ENCODE results near the gene BEND6.
A peak's percentile ranks its signal among the peaks of the same experiment; 100 is the strongest.

GRCh38 chr6:57075092-57075491 lies 120.2 kb downstream of the BEND6 start:
- TF ChIP-seq, protein P1, sequence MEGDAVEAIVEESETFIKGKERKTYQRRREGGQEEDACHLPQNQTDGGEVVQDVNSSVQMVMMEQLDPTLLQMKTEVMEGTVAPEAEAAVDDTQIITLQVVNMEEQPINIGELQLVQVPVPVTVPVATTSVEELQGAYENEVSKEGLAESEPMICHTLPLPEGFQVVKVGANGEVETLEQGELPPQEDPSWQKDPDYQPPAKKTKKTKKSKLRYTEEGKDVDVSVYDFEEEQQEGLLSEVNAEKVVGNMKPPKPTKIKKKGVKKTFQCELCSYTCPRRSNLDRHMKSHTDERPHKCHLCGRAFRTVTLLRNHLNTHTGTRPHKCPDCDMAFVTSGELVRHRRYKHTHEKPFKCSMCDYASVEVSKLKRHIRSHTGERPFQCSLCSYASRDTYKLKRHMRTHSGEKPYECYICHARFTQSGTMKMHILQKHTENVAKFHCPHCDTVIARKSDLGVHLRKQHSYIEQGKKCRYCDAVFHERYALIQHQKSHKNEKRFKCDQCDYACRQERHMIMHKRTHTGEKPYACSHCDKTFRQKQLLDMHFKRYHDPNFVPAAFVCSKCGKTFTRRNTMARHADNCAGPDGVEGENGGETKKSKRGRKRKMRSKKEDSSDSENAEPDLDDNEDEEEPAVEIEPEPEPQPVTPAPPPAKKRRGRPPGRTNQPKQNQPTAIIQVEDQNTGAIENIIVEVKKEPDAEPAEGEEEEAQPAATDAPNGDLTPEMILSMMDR (conservative IDR thresholded peaks at IDR 0.05; ENCODE audit: low read depth, low read length), result peak; percentile 24; the same call in 1 of the 2 replicates
- no peak for TF ChIP-seq EZH2 (IDR thresholded peaks at IDR 0.05; ENCODE audit: low read length, unreplicated experiment)
- no peak for TF ChIP-seq EZH2phosphoT487 (IDR thresholded peaks at IDR 0.05; ENCODE audit: borderline replicate concordance, low read length)
